Activated CD4-positive, alpha-beta T cell treated with anti-CD3 and anti-CD28 coated beads for 24 hours (primary cell): ENCODE measurements around the gene SYCP2.

Experiments
- DNase-seq, 2 donors: peaks; one replicate each; pipeline ENCODE4 v3.0.0-alpha.2; 2020; ENCODE audit warnings: low read depth in 2 of 2

SYCP2 gene

GRCh38 chr20:59942245-59942644, 8.8 kb upstream of the SYCP2 start:
- DNase-seq, result no peak

- DNase-seq, result no peak
Measured at GRCh38 chr20:59940956-59941294, 7.5 kb upstream of the SYCP2 start.

DNA sequence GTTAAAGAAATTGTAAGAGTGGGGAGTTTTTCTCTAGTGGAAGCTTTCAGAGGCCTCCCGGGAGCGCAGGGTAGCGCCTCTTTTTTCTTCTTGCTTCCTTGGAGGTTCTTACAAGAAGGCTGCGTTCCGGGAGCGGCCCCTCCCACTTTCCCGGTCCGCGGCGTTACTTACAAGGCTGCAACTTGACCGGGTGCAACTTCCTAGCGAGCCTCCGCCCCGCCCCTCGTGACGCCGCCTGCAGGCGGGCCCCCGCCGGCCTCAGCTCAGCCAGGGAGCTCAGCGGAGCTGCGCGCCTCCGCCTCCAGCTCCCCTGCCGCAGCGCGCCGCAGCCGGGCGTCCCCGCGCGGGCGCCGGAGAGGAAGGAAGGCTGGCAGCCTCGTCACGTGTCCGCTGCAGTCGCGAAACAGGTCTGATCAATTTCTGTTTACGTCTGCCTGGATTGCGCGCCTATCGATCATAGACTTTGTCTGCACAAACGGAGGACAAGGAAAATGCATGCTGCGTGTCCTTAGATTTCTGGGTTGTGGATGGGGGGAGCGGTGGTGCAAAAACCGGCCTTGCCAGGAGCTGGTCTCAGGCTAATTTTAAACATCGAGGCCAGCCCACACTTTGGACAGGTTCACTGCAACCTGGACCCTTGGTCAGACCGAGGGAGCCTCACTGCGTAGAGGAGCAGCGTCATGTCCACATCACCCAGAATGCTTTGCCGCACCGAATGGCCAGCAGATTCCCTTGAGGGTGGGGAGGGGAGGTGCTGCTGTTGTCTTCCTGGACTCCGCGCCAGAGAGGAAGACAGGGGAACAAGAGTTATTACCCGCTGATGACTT, 6.9 kb upstream of the SYCP2 start, which contains the start of the genes FAM217B and PPP1R3D:
FAM217B (plus strand) TSS at position 261 of the 827 bp plus-strand sequence. CDS start 3,555 bp downstream, outside the sequence.
PPP1R3D (minus strand) TSS at position 177 of the 827 bp plus-strand sequence. CDS start 374 bp downstream, outside the sequence.
- peak; percentile 86 to 87 for DNase-seq

DNA sequence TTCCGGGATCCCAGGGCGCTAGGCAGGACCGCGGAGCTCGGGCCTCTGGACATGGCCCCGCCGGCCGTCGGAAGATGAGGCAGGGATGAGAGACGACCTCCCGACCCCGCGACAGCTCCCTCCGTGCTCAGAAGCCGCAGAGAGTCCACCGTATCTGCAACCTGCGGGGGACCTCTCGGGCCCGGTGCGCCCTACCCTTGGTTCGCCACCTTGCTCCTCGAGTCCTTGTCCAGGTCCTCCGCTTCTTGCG, 6.4 kb upstream of the SYCP2 start:
- no peak for DNase-seq

GRCh38 chr20:59939052-59939878, 5.8 kb upstream of the SYCP2 start:
- DNase-seq, result no peak

DNA sequence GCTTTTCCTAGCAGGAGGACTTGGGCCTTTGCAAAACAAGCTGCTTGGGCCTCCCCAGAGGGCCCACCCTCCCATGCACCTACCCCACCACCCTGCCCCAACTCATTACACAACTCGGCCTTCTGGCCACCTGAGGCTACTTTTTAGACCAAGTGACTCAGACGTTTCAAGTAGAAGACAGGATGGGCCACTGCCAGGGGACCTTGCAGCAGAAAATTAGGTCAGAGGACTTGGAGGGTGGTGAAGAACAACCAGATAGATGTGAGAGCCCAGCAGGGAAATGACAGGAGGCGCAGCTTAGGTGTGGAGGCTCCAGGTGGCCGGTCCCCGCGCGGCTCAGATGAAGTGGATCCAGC, 5.2 kb upstream of the SYCP2 start:
- DNase-seq, result no peak

- no peak for DNase-seq
Measured at GRCh38 chr20:59938221-59938620, 4.8 kb upstream of the SYCP2 start.

- no peak for DNase-seq
Measured at GRCh38 chr20:59937150-59937549, 3.7 kb upstream of the SYCP2 start.

GRCh38 chr20:59936409-59936808, 3.0 kb upstream of the SYCP2 start:
- DNase-seq, result no peak

DNA sequence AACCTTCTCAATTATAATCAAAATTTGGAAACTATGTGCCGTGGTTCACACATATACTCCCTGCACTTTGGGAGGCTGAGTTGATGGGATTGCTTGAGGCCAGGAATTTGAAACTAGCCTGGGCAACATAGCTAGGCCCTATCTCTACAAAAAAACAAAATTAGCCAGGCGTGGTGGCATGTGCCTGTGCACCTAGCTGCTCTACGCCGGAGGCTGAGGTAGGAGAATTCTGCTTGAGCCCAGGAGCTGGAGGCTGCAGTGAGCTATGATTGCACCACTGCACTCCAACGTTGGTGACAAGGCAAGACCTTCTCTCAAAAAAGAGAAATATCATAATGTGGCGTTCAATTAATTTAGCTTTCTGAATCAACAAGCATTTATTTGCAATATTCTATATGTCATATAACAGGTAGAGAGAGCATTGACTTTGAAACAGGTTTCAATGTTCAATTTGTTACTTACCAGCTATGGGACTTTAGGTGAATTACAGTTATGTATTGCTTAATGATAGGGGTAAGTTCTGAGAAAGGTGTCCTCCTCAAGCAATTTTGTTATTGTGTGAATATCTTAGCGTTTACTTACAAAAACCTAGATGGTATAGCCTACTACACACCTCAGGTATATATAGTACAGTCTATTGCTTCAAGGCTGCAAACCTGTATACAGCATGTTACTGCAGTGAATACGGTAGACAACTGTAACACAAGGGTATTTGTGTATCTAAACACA, 2.2 kb upstream of the SYCP2 start:
- no peak for DNase-seq

DNA sequence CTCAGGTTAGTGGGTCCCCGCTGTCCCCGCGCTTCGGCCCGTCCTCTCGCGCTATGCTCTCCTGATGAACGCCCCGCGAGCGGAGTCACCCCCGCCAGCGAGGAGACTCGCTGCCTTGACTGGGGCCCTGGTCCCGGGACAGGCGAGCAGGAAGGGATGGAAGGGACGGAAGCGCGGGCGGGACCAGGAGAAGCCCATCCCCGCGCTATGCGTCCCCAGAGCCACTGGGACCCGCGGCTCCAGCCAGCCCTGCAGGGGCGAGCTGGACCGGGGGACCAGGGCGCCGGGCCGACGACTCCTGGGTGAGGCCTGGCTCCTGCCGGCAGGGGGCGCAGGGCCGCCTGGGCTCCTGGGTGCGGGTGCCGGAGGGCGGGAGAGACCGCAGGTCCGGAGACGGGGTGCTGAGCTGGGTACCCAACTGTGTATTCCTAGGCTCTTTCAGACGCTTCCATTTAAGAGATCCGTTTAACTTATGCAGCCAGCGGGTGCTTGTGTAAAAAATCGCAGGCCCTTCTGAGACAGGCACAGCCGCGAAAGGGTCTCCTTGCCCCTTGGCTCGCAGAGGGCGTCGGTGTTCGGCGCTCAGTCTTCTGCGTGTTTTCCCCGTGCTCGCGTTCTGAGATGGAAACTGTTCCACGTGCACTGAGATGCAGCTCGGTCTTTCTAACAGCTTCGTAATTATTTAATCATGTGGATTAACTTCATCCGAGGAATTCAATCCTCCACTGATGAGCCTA, 580 bp upstream of the SYCP2 start:
- peak; percentile 64 to 67 for DNase-seq

DNA sequence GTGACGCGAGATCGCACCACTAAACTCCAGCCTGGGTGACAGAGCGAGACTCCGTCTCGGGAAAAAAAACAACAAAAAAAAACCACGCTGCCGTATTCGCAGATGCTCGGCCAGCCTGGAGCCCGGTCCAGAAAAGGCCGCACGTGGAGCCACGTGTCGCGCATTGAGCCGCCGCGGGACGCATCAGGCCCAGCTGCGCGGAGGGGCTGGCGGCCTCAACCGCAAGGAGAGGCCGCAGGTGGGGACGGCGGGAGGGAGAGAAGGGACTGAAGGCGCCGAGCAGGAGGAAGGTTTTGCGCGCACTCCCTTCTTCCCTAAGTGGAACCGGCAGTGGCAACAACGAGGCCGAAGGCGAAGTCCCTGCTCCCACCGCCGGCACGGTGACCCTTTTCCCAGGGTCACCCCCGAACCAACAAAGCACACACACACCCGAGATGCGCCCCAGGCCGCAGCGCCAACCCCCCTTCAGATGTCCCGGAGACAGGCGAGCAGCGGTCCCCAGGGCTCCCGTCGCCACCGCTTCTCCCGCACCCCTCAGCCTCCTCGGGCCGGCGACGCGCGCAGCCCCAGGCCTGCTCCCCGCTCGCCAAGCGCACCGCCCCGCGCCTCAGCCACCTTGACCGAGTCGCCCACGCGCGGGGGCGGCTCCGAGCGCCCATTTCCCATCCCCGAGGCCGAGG, 681 bp downstream of the SYCP2 start:
- DNase-seq, result no peak

DNA sequence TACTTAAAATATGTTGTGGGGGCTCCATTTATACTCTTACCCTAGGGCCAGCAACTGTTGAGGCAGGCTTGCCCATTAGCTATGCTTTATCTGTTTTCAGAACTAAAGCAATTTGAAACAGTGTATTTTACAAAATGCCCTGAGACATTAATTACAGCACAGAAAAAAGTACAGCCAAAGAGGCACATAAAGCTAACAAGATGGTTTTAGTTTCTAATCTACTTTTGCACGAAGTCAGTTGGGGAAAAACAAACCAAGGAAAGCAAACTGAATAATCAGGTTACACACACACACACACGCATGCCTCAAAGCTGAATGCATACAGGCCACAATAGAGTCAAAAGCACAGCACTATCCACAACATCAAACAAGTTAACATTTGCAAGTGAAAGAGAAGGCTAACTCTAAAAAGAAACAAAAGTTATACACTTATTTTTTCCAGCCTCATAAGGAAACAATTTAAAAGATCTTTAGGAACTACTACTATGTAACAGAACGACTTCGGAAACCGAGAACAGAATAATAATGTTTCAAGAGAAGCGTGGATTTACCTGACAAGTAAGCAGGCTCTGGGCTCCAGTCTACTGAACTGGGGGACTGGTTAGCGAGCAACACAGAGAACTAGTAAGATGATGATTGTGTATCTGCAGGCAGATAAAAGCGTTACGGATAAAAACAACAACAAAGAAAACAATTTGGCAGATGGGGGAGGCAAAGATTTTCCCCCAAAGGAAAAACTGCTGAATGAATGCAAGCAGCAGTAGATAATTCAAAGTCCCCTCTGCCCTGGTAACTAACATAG, 1.7 kb downstream of the SYCP2 start:
- no peak for DNase-seq

DNA sequence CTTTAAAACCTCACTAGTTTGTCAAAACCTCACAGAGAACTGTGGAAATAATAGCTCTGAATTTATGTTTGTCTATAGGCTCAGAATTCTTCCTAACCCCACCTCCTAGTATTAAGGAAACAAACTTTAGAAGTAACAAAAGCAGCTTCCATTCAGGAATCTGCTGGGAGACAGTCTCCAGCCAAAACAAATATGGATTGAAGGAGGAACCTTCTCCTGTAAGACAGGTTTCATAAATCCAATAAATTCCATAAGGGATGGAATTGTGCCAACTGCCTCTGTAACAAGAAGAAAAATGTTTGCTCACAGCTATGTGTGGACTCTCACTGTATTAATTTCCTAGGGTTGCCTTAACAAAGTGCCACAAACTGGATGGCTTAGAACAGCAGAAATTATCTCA, 7.5 kb downstream of the SYCP2 start:
- DNase-seq, result no peak

DNA sequence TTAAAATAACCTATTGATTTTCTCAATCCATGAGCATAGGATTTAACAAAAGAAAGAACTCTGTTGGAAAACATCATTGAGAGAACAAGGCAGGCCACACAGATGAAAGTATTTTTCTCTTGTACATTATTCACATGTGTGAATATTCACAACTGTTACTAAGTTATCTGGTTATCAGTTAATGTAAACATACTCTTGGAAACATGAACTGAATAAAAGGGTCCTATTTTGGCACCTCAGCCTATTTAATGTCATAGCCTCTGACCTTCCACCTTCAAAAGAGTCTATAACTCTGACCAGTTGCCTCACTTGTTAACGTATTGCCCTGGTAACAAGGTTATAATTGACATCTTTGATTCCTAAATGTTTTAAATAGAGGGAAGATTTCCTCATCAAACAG, 8.1 kb downstream of the SYCP2 start:
- no peak for DNase-seq

- no peak for DNase-seq
Measured at GRCh38 chr20:59923514-59923913, 9.9 kb downstream of the SYCP2 start.

- no peak for DNase-seq
Measured at GRCh38 chr20:59920944-59921343, 12.5 kb downstream of the SYCP2 start.

DNA sequence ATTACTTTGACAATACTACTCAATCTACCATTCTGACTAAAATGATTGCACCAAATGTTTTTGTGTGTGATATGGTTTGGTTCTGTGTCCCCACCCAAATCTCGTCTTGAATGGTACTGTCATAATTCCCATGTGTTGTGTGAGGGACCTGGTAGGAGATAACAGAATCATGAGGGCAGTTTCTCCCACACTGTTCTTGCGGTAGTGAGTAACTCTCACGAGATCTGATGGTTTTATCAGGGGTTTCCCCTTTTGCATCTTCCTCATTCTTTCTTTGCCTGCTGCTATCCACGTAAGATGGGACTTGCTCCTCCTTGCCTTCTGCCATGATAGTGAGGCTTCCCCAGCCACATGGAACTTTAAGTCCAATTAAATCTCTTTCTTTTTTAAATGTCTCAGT, 20.8 kb downstream of the SYCP2 start:
- no peak for DNase-seq

GRCh38 chr20:59911041-59911440, 22.4 kb downstream of the SYCP2 start:
- no peak for DNase-seq

GRCh38 chr20:59908855-59909254, 24.6 kb downstream of the SYCP2 start:
- DNase-seq, result no peak

- DNase-seq, result no peak
Measured at GRCh38 chr20:59903621-59904020, 29.8 kb downstream of the SYCP2 start.
